Daoy (cell line): ENCODE measurements around the gene SLC44A2. TPM values are rescaled to one million over a fixed set of nuclear protein-coding genes. Genes with fewer than 3 reads are reported as not detected.

ENCODE experiments used
- DNase-seq: peaks from one replicate; pipeline ENCODE4 v3.0.0-alpha.2; 2015; ENCODE audit warnings: low read depth
- total RNA-seq: library from RNA; depleted of rRNA; stranded (reverse); fragments of >200 nt; shearing (Covaris generic); gene quantifications from 2 replicates; pipeline ENCODE4 v1.2.3, GENCODE V29; 2014

Gene SLC44A2
- total RNA-seq, 1 experiment from 2014 or later: 19.1 TPM

DNA sequence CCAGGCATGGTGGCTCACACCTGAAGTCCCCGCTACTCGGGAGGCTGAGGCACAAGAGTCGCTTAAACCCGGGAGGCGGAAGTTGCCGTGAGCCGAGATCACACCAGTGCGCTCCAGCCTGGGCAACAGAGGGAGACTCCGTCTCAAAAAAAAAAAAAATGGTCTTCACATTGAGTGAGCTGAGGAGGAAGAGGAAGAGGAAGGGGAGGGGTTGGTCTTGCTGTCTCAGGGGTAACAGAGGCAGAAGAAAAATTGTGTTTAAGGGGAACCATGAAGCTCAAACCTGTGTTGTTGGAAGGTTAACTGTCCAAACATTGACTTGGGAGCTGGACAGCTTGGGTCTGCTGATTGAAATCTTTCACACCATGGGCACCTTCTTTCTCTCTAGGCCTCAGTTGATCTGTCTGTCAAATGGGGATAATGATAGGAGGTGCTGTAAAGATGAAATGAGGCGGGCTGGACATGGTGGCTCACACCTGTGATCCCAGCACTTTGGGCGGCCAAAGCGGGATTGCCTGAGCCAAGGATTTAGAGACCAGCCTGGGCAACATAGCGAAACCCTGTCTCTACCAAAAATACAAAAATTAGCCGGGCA is 9.8 kb upstream of the SLC44A2 start:
- no peak for DNase-seq

DNA sequence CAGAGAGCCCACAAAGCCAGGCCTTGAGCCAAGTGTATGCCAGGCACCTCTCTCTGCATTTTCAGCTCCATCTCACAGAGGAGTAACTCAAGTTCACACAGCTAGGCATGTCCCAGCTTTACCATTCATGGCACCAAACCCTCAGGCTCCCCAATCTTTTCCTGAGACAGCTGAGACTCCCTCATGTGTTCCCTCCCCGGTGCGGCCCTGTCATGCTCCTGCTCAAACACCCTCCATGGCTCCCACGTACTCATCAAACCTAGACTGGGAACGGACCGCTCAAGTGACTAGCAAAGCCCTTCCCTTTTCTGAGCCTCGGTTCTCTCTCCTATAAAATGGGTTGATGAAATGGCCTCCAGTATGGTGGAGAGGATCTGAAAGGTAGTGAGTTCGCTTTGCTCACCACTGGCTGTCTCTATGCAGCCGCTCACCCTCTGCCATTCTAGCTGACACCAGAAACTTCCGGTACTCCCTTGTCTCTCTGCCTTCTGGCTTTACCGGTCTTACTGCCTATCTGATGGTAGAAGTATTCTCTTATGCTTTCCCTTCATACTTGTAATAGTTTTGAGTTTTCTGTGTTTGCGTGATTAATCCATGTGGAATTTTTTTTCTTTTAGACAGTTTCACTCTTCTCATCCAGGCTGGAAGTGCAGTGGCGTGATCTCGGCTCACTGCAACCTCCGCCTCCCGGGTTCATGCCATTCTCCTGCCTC is 7.8 kb upstream of the SLC44A2 start:
- DNase-seq: no peak

DNA sequence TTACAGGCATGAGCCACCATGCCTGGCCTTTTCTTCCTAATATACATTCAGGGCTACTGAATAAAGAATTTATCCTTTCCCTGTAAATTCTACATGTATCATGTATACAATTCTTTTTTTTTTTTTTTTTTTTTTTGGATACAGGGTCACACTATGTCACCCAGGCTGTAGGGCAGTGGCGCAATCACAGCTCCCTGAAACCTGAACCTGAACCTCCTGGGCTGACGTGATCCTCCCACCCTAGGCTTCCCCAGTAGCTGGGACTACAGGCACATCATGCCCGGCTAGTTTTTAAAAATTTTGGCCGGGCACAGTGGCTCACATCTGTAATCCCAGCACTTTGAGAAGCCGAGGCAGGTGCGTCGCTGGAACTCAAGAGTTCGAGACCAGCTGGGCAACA is 6.5 kb upstream of the SLC44A2 start:
- DNase-seq: no peak

DNA sequence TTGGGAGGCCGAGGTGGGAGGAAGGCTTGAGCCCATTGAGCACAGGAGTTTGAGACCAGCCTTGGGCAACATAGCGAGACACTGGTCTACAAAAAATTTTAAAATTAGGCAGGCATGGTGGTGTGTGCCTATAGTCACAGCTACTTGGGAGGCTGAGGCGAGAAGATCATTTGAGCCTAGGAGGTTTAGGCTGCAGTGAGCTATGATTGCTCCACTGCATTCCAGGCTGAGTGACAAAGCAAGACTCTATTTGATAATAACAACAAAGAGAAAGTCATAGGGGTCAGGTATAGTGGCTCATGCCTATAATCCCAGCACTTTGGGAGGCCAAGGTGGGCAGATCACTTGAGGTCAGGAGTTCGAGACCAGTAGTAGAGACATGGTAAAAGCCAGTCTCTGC is 4.6 kb upstream of the SLC44A2 start:
- DNase-seq: no peak

DNA sequence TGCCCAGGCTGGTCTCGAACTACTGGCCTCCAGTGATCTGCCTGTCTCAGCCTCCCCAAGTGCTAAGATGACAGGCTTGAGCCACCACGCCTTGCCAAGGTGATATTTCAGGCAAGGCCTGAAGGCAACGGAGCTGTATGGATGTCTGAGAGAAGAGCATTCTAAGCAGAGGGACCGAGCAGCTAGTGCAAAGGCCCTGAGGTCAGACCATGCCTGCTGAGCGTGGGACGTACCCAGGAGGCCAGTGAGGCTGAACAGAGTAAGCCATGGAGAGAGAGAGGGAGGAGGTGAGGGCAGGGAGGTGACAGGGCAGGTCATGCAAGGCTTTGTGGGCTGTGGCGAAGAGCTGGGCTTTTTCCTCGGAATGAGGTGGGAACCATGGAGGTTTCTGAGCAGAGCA is 3.4 kb upstream of the SLC44A2 start:
- DNase-seq: no peak

DNA sequence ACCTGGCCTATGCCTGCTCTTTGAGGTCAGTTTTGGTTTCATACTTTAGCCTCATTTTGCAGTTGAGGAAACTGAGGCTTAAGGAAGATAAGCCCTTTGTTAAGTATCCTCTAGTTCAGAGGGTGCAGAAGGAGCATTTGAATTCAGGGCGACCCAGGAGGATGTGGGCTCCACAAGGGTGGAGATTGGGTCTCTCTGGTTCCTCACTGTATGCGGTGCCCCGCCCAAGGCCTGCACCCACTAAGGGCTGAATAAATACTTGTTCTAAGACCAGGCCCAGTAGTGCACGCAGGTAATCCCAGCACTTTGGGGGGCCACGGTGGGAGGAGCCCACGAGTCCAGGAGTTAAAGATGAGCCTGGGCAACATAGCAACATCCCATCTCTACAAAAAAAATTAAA is 768 bp upstream of the SLC44A2 start:
- DNase-seq: no peak

DNA sequence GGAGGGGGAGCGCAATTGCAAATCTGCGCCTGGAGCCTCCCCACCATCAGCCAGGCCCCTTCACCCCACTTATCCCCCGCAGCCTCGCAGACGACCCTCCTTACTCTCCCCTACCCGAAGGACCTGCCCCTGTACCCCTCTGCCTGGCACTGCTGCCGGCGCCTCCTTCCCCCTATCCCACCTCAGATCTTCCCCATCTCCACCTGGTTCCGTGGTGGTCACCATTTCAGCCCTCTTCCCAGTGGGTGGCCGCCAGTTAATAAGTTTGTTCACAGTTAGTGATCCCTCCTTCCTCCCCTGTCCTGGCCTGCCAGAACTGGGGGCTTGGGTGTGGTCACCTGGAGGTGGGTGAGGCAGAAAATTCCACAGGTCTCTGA is 397 bp downstream of the SLC44A2 start:
- no peak for DNase-seq

DNA sequence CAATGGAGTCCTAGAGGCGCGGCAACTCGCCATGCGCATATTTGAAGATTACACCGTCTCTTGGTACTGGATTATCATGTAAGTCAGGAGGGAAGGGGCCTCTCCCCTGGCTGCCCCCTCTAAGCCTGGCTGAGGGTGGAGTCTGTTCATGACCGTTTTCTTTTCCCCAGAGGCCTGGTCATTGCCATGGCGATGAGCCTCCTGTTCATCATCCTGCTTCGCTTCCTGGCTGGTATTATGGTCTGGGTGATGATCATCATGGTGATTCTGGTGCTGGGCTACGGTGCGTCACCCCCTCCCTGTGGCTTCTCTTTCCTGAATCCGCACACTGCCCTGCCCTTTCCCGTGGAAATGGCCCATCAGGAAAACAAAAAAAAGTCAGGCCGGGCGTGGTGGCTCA is 6.5 kb downstream of the SLC44A2 start:
- DNase-seq: no peak

DNA sequence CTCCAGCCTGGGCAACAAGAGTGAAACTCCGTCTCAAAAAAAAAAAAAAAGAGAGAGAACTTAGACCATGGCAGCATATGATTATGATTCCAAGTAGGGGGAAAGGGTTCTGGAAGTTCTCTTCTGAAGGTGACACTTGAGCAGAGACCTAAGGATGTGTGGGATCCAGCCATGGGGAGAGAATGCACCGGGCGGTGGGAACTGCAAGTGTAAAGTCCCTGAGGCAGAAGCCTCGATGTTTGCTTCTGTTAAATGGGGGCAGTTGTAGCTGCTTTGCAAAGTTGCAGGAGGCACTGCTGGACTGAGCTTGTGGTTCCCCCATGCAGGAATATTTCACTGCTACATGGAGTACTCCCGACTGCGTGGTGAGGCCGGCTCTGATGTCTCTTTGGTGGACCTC is 9.1 kb downstream of the SLC44A2 start:
- no peak for DNase-seq

DNA sequence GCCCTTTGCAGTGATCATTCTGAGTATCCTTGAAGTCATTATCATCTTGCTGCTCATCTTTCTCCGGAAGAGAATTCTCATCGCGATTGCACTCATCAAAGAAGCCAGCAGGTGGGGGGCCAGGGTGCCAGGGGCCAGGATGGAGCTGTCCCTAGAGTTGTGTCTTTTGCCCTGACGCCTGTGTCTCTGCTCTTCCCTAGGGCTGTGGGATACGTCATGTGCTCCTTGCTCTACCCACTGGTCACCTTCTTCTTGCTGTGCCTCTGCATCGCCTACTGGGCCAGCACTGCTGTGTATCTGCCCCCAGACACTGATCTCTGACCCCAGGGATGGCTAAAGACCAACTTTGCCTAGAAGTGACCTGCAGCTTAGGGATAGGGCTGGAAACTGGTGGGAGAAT is 9.6 kb downstream of the SLC44A2 start:
- DNase-seq: no peak

DNA sequence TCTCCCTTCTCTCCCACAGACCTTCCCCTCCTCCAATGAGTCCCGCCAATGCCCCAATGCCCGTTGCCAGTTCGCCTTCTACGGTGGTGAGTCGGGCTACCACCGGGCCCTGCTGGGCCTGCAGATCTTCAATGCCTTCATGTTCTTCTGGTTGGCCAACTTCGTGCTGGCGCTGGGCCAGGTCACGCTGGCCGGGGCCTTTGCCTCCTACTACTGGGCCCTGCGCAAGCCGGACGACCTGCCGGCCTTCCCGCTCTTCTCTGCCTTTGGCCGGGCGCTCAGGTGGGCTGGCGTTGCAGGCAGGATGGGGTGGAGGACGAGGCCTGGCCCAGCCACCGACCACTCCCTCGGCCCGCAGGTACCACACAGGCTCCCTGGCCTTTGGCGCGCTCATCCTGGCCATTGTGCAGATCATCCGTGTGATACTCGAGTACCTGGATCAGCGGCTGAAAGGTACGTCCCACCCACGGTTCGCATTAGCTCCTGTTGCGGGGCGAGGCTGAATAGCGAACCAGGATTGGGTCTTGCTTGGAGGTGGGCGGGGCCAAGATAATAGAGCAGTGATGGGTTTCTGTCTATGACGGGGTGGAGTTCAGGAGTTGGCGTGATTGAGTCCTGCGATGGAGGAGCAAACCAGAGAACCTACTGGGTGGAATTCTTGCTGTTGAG is 11.1 kb downstream of the SLC44A2 start:
- no peak for DNase-seq

DNA sequence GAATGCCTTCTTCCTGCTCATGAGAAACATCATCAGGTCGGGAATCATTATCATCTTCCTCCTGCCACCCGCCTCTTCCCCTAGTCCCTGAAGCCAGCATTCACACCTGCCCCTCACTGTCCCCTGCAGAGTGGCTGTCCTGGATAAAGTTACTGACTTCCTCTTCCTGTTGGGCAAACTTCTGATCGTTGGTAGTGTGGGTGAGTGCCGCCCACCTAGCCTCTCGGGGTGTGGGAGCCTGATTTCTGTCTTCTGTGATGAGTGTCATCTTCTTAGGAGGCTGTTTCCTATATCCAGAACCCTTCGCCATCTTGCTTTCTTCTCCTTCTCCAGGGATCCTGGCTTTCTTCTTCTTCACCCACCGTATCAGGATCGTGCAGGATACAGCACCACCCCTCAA is 12.5 kb downstream of the SLC44A2 start:
- DNase-seq: no peak

DNA sequence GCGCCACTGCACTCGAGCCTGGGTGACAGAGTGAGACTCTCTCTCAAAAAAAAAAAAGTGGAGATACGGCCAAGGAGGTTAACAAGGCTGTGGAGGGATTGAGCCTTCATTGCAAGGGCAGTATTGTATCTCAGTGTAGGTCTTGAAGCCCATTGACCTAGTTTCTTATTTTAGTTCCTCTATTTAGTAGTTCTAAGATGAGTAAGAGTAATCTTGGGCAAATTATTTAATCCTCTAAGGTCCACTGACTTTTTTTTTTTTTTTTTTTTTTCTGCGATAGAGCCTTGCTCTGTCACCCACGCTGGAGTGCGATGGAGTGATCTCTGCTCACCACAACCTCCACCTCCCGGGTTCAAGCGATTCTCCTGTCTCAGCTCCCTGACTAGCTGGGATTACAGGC is 14.5 kb downstream of the SLC44A2 start:
- DNase-seq: no peak

DNA sequence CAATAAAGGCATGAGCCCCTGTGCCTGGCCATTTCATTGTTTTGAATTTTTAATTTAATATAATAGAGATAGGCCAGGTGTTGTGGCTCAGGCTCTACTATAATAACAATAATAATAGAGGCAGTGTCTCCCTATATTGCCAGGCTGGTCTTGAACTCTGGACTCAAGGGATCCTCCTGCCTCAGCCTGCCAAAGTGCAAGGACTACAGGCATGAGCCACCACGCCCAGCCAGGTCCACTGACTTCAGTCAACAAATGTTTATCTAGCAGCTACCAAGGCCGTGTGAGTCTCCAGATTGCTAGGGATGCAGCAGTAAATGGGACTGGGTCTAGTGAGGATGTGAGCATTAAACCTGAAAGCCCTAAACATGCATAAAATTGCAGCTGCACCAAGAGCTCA is 15.0 kb downstream of the SLC44A2 start:
- DNase-seq: no peak

DNA sequence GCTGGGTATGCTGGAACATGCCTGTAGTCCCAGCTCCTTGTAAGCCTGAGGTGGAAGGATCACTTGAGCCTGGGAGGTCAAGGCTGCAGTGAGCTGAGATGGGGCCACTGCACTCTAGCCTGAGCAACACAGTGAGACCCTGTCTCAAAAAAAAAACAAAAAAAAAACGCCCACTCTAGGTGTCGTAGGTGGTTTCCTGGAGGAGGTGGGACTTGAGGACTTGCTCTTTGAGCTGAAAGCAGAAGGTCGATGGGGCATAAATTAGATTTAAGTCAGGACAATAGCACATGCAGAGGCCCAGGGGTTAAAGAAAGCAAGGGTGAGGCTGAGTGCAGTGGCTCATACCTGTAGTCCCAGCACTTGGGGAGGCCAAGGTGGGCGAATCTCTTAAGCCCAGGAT is 15.9 kb downstream of the SLC44A2 start:
- DNase-seq: no peak

DNA sequence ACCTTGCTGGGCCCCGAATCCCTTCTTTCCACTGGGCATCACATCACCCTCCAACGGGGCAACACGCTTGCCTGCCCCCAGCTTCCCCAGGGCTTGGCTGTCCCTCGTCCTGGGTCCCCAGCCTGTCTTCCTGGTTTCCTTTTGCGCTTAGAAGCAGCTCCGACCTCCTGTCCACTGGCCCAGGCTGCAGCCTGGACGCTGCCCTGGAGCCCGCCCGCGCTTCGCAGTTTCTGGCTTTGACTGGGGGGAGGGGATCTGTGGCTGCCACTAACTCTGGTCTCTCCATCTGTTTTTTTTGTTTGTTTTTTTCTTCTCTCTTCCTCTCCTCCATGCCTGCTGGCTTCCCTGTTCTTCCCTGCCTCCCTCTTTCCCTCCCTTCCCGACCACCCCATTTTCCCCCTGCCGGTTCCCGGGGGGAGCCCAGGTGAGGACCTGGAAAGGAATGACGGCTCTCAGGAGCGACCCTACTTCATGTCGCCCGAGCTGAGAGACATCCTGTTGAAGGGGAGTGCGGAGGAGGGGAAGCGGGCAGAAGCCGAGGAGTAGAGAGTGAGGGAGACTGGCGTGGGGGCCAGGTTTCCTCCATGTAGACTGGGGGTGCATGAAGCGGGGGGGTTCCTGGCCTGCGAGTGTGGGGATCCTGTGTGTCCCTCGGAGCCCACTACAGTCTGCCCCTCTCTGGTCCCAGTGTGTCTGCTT is 17.3 kb downstream of the SLC44A2 start:
- DNase-seq: no peak

DNA sequence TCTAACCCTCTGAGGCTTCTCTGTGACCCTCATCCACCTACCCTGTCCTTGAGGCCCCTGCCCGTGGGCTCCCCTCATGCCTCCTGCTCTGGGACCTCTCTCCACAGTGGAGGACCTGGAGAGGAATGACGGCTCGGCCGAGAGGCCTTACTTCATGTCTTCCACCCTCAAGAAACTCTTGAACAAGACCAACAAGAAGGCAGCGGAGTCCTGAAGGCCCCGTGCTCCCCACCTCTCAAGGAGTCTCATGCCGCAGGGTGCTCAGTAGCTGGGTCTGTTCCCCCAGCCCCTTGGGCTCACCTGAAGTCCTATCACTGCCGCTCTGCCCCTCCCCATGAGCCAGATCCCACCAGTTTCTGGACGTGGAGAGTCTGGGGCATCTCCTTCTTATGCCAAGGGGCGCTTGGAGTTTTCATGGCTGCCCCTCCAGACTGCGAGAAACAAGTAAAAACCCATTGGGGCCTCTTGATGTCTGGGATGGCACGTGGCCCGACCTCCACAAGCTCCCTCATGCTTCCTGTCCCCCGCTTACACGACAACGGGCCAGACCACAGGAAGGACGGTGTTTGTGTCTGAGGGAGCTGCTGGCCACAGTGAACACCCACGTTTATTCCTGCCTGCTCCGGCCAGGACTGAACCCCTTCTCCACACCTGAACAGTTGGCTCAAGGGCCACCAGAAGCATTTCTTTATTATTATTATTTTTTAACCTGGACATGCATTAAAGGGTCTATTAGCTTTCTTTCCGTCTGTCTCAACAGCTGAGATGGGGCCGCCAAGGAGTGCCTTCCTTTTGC is 18.0 kb downstream of the SLC44A2 start:
- DNase-seq: no peak

DNA sequence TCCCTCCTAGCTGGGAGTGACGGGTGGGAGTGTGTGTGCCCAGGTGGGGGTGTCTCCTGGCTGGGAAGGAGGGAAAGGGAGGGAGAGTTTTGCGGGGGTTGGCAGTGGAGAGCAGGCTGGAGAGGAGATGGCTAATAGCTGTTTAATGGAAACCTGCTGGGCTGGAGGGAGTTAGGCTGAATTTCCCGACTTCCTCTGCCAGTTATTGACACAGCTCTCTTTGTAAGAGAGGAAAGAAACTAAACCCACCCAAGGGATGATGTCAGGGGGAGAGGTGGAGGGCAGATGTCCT is 18.6 kb downstream of the SLC44A2 start:
- no peak for DNase-seq

DNA sequence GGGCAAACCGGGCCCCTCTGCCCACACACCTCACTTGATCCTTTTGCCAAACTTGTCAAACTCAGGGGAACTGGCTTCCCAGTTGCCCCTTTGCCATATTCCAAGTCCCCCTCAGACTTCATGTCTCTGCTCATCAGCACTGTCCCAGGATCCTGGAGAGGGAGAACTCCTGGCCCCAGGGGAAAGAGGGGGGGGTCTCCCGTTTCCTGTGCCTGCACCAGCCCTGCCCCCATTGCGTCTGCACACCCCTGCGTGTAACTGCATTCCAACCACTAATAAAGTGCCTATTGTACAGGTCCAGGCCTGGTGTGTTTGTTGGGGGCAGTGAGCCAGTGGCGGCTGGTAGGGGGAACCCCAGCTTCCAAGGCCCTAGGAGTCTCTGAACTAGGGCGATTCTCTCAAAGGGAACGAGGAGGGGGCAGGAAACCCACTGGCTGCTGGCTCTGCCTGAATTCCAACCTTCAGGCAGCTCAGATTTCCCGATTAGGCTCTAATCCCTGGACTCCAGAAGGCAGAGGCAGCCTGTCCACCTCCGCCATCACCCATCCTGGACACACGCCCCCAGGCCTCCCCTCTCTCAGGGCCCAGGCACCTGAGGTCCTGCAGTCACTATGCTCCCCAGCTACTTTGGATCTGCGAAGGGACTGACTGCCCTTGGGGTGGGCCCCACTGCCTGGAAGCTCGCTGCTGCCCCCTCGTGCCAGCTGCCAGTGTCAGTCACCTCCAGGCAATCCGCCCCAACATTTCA is 19.1 kb downstream of the SLC44A2 start:
- peak; percentile 87 for DNase-seq

DNA sequence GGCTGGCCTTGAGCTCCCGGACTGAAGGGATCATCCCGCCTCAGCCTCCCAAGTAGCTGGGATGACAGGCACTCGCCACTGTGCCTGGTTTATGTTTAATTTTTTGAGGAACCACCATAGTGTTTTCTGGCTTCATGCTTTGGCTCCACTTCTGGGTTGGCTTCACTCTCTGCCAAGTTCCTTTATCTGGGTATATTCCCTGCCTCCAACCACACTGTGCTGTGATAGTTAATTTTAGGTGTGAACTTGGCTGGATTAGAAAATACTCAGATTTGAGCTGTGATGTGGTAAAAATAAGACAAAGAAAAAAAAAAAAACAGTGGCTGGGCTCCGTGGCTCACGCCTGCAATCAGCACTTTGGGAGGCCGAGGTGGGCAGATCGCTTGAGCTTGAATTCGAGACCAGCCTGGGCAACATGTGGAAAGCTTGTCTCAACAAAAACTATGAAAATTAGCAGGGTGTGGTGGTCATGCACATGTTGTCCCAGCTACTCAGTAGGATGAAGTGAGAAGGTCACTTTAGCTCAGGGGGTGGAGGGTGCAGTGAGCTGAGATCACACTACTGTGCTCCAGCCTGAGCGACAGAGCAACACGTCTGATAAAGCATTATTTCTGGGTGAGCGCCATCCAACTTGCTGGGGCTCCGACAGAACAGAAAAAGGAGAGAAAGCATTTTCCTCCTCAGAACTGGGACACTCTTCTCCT is 21.3 kb downstream of the SLC44A2 start:
- no peak for DNase-seq

DNA sequence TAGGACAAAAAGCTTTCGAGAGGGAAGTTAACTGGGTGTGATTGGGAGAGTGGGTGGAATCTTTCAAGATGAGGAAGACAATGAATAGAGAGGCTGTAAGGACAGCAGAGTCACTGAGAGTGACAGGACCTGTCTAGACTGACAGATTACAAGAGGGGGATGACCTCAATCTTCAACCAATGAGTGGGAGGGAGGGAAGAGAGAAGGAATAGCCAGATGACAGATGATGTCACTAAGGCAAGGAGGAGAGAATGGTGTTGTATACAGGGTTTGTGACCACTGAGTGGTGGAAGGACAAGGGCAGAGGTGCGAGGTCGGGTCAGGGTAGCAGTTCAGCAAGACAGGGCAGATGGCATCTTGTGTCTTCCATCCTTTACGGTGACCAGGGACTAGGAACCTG is 23.0 kb downstream of the SLC44A2 start:
- no peak for DNase-seq
